H1 (cell line): Measurements from ENCODE around the gene SEZ6L. TPM values are rescaled to one million over a fixed set of nuclear protein-coding genes. Genes with fewer than 3 reads are reported as not detected.

Experiments
- CTBP2 ChIP-seq: IDR thresholded peaks from 2 replicates; pipeline ENCODE4 v1.7.0; 2011; ENCODE audit warnings: borderline replicate concordance, mild to moderate bottlenecking, moderate library complexity, mixed read lengths, low read length; ENCODE audit not compliant: insufficient read depth, insufficient read length
- EP300 ChIP-seq, 2 experiments: IDR thresholded peaks; 1 replicate in 1 of 2; 2 replicates in 1 of 2; pipeline ENCODE4 v1.6.1; 2011 to 2012; ENCODE audit warnings: low read depth in 2 of 2, low read length in 2 of 2, mild to moderate bottlenecking in 2 of 2, borderline replicate concordance in 1 of 2, inconsistent platforms in 1 of 2, moderate library complexity in 1 of 2
- EZH2 ChIP-seq: fragments of 200-600 bp; sonication (generic); IDR thresholded peaks from 2 replicates; pipeline ENCODE4 v1.7.1; 2012; ENCODE audit warnings: low read depth, mild to moderate bottlenecking, moderate library complexity, low read length, inconsistent platforms; ENCODE audit not compliant: severe bottlenecking
- KDM4A ChIP-seq: IDR thresholded peaks from one replicate; pipeline ENCODE4 v1.7.1; 2012; ENCODE audit warnings: low read depth, mild to moderate bottlenecking, moderate library complexity, low read length, inconsistent platforms; ENCODE audit not compliant: severe bottlenecking
- SRF ChIP-seq: IDR thresholded peaks from 2 replicates; pipeline ENCODE4 v1.6.1; 2011; ENCODE audit warnings: mild to moderate bottlenecking, low read depth, low read length, moderate library complexity
- polyA plus RNA-seq, 7 experiments: library from polyadenylated mRNA; depleted of rRNA in 3 of 7; stranded (reverse) in 5 of 7; unstranded in 2 of 7; fragments of >200 nt in 5 of 7; fragments of 200-250 nt in 2 of 7; gene quantifications; 1 replicate in 5 of 7; 2 replicates in 1 of 7; 4 replicates in 1 of 7; pipeline versions ENCODE4 v1.2.1 to v1.2.3, GENCODE V29; 2011 to 2013; ENCODE audit warnings: missing spikeins in 2 of 7, mixed read lengths in 2 of 7
- total RNA-seq: library from RNA; stranded (reverse); fragmentation: NEBNext Ultra II Directional; extraction: Animal tissue kit (Norgen Biotek cat#: 25700); gene quantifications from 2 replicates; pipeline ENCODE4 v1.2.1, GENCODE V29; 2021

The SEZ6L gene
- total and polyA plus RNA-seq, 2 of the 8 experiments (the other 6 are each of a cell fraction or from before 2014, with no cell fraction given), result 0.06 to 0.33 TPM

- TF ChIP-seq SRF (no peak), KDM4A (no peak), EP300 (IDR thresholded peaks at IDR 0.05; ENCODE audit: borderline replicate concordance in 1 of 2, low read depth in 2 of 2, low read length in 2 of 2) (no peak), EZH2 (no peak), CTBP2 (no peak)
These were observed 107.4 kb downstream of the SEZ6L start (continued) for GRCh38 chr22:26276529-26277160.
